Vagina (tissue), 2 donors: ENCODE data around the gene PCDHGA4. TPM values are rescaled to one million over a fixed set of nuclear protein-coding genes. Genes with fewer than 3 reads are reported as not detected.
A peak's percentile ranks its signal among the peaks of the same experiment; 100 is the strongest.

Experiments
- DNase-seq, 2 donors: peaks; one replicate each; pipeline ENCODE4 v3.0.0-alpha.2; 2017; ENCODE audit errors: extremely low spot score in 2 of 2
- H3K27ac ChIP-seq: fragments of 200-600 bp; sonication (generic); one replicate; pipeline ENCODE4 v1.5.1; 2019
- H3K27me3 ChIP-seq: fragments of 200-600 bp; sonication (generic); one replicate; pipeline ENCODE4 v1.5.1; 2019
- H3K36me3 ChIP-seq, 2 donors: fragments of 200-600 bp; sonication (generic); one replicate each; pipeline ENCODE4 v1.5.1; 2017 to 2019
- H3K4me1 ChIP-seq: fragments of 200-600 bp; sonication (generic); one replicate; pipeline ENCODE4 v1.5.1; 2019
- H3K4me3 ChIP-seq, 2 donors: fragments of 200-600 bp; sonication (generic); 1 replicate in 1 of 2; 2 replicates in 1 of 2; pipeline ENCODE4 v1.5.1; 2016 to 2019
- H3K9me3 ChIP-seq: fragments of 200-600 bp; sonication (generic); one replicate; pipeline ENCODE4 v1.5.1; 2019
- CTCF ChIP-seq, 3 experiments: fragments of 450-650 bp in 2 of 3; fragments of 200-600 bp in 1 of 3; sonication (generic) in 1 of 3; IDR thresholded peaks; one replicate each; pipeline ENCODE4 v1.5.1; 2017 to 2019; ENCODE audit warnings: antibody characterized with exemption in 3 of 3, mild to moderate bottlenecking in 2 of 3, moderate library complexity in 2 of 3
- POLR2A ChIP-seq, 2 donors: fragments of 450-650 bp; IDR thresholded peaks; one replicate each; pipeline ENCODE4 v1.6.1; 2017; ENCODE audit warnings: antibody characterized with exemption in 2 of 2, mild to moderate bottlenecking in 2 of 2, moderate library complexity in 2 of 2
- POLR2AphosphoS5 ChIP-seq, 2 donors: sonication (generic); formaldehyde crosslinking; IDR thresholded peaks; one replicate each; pipeline ENCODE4 v1.9.0; 2017; ENCODE audit warnings: antibody characterized with exemption in 2 of 2, mild to moderate bottlenecking in 2 of 2, low read depth in 1 of 2; ENCODE audit not compliant: insufficient read depth in 1 of 2
- intact Hi-C: fragments of 100-400 bp; cut with DNase I; formaldehyde crosslinking; loops from one replicate; pipeline ENCODE4 v1.15.1; 2023
- total RNA-seq: library from RNA; depleted of rRNA; stranded (reverse); fragments of >200 nt; gene quantifications from one replicate; pipeline ENCODE4 v1.2.3, GENCODE V29; 2016

The PCDHGA4 gene
- total RNA-seq, 1 donor from 2014 or later, result 3.9 TPM

GRCh38 chr5:141360685-141361084 is 5.9 kb downstream of the PCDHGA4 start:
- Histone ChIP-seq H3K27me3 (no peaks in the 10 kb centered on the region), H3K9me3 (peaks cover 67% of the 10 kb centered on the region), H3K27ac (no peak overlapping the region), H3K4me3 (no peak overlapping the region), H3K36me3 (no peaks in the 10 kb centered on the region), H3K4me1 (no peaks in the 10 kb centered on the region)
- DNase-seq, result no peak
- TF ChIP-seq CTCF (IDR thresholded peaks at IDR 0.05) (no peak), POLR2A (IDR thresholded peaks at IDR 0.05) (no peak), POLR2AphosphoS5 (IDR thresholded peaks at IDR 0.05; ENCODE audit: insufficient read depth in 1 of 2, low read depth in 1 of 2) (no peak)
- intact Hi-C loops, result no loop called here

GRCh38 chr5:141362719-141363118 is 7.9 kb downstream of the PCDHGA4 start:
- DNase-seq, result no peak
- Histone ChIP-seq H3K9me3 (peaks cover 68% of the 10 kb centered on the region), H3K4me1 (no peaks in the 10 kb centered on the region), H3K27ac (no peak overlapping the region), H3K4me3 (no peak overlapping the region), H3K36me3 (no peaks in the 10 kb centered on the region), H3K27me3 (no peaks in the 10 kb centered on the region)
- intact Hi-C loops, result no loop called here
- no peak for TF ChIP-seq POLR2AphosphoS5 (IDR thresholded peaks at IDR 0.05; ENCODE audit: insufficient read depth in 1 of 2, low read depth in 1 of 2)

- Histone ChIP-seq H3K4me3 (peak within 1 kb of the TSS in 1 of 2 donors; percentile 1), H3K36me3 (no peaks in the 10 kb centered on the region), H3K27ac (no peak within 1 kb of the TSS), H3K27me3 (no peaks in the 10 kb centered on the region), H3K9me3 (peaks cover 68% of the 10 kb centered on the region), H3K4me1 (no peaks in the 10 kb centered on the region)
- DNase-seq, result no peak
- intact Hi-C loops, result no loop called here
- no peak for TF ChIP-seq POLR2A (IDR thresholded peaks at IDR 0.05)
- TF ChIP-seq CTCF (IDR thresholded peaks at IDR 0.05), result no peak
- no peak for TF ChIP-seq POLR2AphosphoS5 (IDR thresholded peaks at IDR 0.05; ENCODE audit: insufficient read depth in 1 of 2, low read depth in 1 of 2)
Measured at GRCh38 chr5:141363952-141364660, 9.3 kb downstream of the PCDHGA4 start, which contains the start of gene PCDHGA5. Gene PCDHGA5 (plus strand): TSS chr5:141364162. CDS start chr5:141364331, 169 bp downstream.

GRCh38 chr5:141366016-141366896 is 11.4 kb downstream of the PCDHGA4 start:
- Histone ChIP-seq H3K9me3 (peaks cover 74% of the 10 kb centered on the region), H3K4me1 (no peaks in the 10 kb centered on the region), H3K36me3 (peaks cover 0 to 8% of the 10 kb centered on the region in 2 donors), H3K27ac (no peak overlapping the region), H3K27me3 (no peaks in the 10 kb centered on the region), H3K4me3 (no peak overlapping the region)
- intact Hi-C loops, result no loop called here
- no peak for DNase-seq
- no peak for TF ChIP-seq POLR2AphosphoS5 (IDR thresholded peaks at IDR 0.05; ENCODE audit: insufficient read depth in 1 of 2, low read depth in 1 of 2)
- TF ChIP-seq CTCF (IDR thresholded peaks at IDR 0.05), result no peak
- no peak for TF ChIP-seq POLR2A (IDR thresholded peaks at IDR 0.05)

GRCh38 chr5:141369994-141370848 is 15.4 kb downstream of the PCDHGA4 start, which contains the start of gene PCDHGB3:
Gene PCDHGB3 (plus strand): TSS chr5:141370242. CDS start chr5:141370395, 153 bp downstream.
- DNase-seq, result no peak
- intact Hi-C loops, result no loop called here
- Histone ChIP-seq H3K36me3 (peaks cover 0 to 15% of the 10 kb centered on the region in 2 donors), H3K27ac (no peak within 1 kb of the TSS), H3K27me3 (no peaks in the 10 kb centered on the region), H3K9me3 (peaks cover 87% of the 10 kb centered on the region), H3K4me1 (no peaks in the 10 kb centered on the region), H3K4me3 (peak within 1 kb of the TSS; percentile 7 to 9)
- TF ChIP-seq CTCF (IDR thresholded peaks at IDR 0.05), result no peak
- TF ChIP-seq POLR2AphosphoS5 (IDR thresholded peaks at IDR 0.05; ENCODE audit: insufficient read depth in 1 of 2, low read depth in 1 of 2), result no peak
- no peak for TF ChIP-seq POLR2A (IDR thresholded peaks at IDR 0.05)
